GM18870 (cell line): ENCODE measurements around the gene WDR82.

ENCODE experiments used
- ATAC-seq: cut with Tn5 transposase; IDR thresholded peaks from one replicate; pipeline ENCODE4 v1.9.1; 2021; ENCODE audit warnings: moderate library complexity; ENCODE audit not compliant: unreplicated experiment

Gene WDR82

DNA sequence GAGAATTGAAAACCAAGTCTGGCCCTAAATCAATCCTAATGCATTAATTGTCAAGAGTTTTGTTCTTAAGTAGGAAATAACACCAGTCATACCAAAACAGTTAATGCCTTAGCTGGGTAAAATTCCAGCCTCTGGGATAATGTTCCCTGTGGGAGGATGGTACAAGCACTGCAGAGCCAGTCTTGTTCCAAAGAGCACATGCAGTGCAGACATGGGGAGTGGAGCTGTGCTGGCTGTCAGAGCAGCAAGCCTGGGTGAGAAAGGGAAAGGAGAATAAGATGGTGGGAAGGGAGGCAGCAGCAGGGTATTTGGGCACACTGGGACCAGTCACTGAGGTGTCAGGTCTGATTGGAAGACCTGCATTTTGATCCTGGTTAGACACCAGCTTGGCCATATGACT is 68.4 kb downstream of the WDR82 start:
- ATAC-seq: no peak

DNA sequence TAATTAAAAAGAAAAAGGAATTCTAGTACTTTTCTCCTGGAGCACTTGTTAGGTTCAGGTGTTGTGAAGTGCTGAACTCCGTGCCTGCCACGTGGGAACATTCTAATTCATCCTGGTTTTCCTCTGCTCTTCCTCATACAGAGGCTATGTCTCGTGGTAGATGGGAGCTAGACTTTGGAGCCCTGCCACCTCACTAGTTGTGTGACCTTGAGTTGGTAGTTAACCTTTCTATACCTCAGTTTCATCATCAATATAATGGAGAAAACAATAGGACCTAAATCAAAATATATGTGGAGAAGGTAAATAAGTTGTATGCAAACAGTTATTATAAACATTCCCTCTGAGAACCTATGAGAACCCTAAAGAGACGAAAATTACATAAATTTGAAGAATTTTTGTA is 69.9 kb downstream of the WDR82 start:
- no peak for ATAC-seq

DNA sequence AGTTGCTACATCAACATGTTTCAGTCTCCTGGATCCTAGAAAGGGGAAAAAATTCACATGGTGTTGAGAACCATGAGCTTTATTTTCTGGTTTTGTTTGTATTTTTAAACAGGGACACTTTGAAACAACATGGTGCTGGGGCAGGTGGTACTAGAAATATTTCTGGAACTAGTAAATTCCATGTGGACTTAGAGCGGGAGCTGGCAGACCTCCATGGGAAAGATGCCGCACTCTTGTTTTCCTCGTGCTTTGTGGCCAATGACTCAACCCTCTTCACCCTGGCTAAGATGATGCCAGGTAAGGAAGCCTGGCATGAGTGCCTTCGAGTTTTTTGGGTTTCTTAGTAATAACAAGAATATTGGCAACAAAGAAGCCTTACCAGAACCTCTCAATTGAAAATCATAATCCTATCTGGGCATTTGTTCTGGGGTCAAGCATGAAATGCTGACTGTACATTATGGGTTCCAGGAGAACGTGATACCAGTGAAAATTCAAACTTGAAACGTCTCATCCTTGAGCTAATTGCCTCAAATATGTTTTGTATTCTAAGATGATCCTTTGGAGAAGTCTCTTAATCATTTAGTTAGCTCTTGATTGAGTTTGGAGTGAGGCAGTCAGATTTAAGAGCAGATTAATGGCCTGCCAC is 72.6 kb downstream of the WDR82 start:
- no peak for ATAC-seq
